HepG2 (cell line): Measurements from ENCODE around the gene SIMC1.

ENCODE experiments used
- CBX1 ChIP-seq: IDR thresholded peaks from one replicate; pipeline ENCODE4 v1.6.1; 2016; ENCODE audit warnings: antibody characterized with exemption, low read depth
- FOXO1 ChIP-seq: sonication (generic); formaldehyde crosslinking; IDR thresholded peaks from 2 replicates; pipeline ENCODE4 v1.4.0; 2020; ENCODE audit warnings: missing genetic modification reagents
- GABPA ChIP-seq, 2 experiments: IDR thresholded peaks; 2 replicates each; pipeline ENCODE4 v1.6.1; 2011 to 2016; ENCODE audit warnings: low read depth in 2 of 2, low read length in 1 of 2, missing biosample characterization in 1 of 2, missing genetic modification characterization in 1 of 2
- MAFK ChIP-seq, 2 experiments: IDR thresholded peaks in 1 of 2; conservative IDR thresholded peaks in 1 of 2; 2 replicates each; pipeline ENCODE4 v1.6.1; 2011; ENCODE audit warnings: improper control_type of control experiment in 2 of 2, low read length in 2 of 2

DNA sequence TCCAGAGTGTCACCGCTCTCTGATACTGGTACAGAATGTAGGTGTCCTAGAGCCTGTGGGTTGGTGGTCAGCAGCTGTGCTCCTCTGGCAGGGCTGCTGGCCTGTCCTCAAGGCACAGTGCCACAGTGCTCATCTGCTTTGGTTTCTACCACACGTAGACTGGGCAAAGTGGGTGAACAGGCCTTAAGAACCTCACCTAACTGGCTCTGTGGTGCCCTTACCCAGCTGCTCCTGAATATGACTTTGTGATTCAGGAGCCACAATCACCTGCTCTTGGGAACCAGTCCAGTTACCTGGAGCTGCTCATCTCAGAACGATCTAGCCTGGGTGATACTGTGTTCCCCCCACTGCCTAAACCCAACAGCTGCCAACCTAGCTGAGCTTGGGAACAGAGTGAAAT lies 143.8 kb downstream of the SIMC1 start:
- no peak for TF ChIP-seq GABPA (IDR thresholded peaks at IDR 0.05; ENCODE audit: low read depth, low read length)
- no peak for TF ChIP-seq GABPA (CRISPR knock-in tag; IDR thresholded peaks at IDR 0.05; ENCODE audit: low read depth)
- TF ChIP-seq CBX1, result no peak
- no peak for TF ChIP-seq MAFK (conservative IDR thresholded peaks at IDR 0.05 in 1 of 2, IDR thresholded peaks at IDR 0.05 in 1 of 2; ENCODE audit: low read length in 2 of 2)
- TF ChIP-seq FOXO1 (CRISPR knock-in tag), result no peak
